Frontal cortex (tissue), 4 donors: Measurements from ENCODE around the gene JMJD4. TPM values are rescaled to one million over a fixed set of nuclear protein-coding genes. Genes with fewer than 3 reads are reported as not detected.
"Not testable (repeated sequence)": the region's sequence is repeated elsewhere in the genome, so short reads cannot be mapped to it uniquely, and the experiment has no call there.

Source experiments
- DNase-seq, 2 donors: peaks; one replicate each; pipeline ENCODE4 v3.0.0; 2012; ENCODE audit warnings: low spot score in 2 of 2
- FAIRE-seq: peaks from 2 replicates; lab custom pipeline; 2012; peaks lifted over from hg19 to GRCh38; lab: Jason Lieb, UNC
- total RNA-seq: library from RNA; depleted of rRNA; stranded (reverse); fragments of >200 nt; gene quantifications from one replicate; pipeline ENCODE4 v1.2.3, GENCODE V29; 2014
- donor health status: control.
- donor health status: control.
- donor health status: control.

JMJD4 gene
- total RNA-seq, 1 donor from 2014 or later, result 15.9 TPM

- no peak for DNase-seq
- FAIRE-seq, result no peak
These were observed 22.5 kb downstream of the JMJD4 start for GRCh38 chr1:227712648-227713047.

- FAIRE-seq, DNase-seq: not testable (repeated sequence)
These were observed 24.6 kb downstream of the JMJD4 start for GRCh38 chr1:227710474-227710873.

GRCh38 chr1:227709451-227709850 lies 25.7 kb downstream of the JMJD4 start:
- FAIRE-seq, result no peak

GRCh38 chr1:227707846-227708245 lies 27.3 kb downstream of the JMJD4 start:
- DNase-seq (no peak), FAIRE-seq (no peak)

More at GRCh38 chr1:227709451-227709850, 25.7 kb downstream of the JMJD4 start:
- no peak for DNase-seq

GRCh38 chr1:227701631-227702030 lies 33.5 kb downstream of the JMJD4 start:
- not testable (repeated sequence) for DNase-seq, FAIRE-seq

GRCh38 chr1:227697321-227697864 lies 37.7 kb downstream of the JMJD4 start:
- FAIRE-seq (no peak), DNase-seq (no peak)

- FAIRE-seq (no peak), DNase-seq (no peak)
These were observed 49.3 kb downstream of the JMJD4 start for GRCh38 chr1:227685807-227686206.

Other genes with a start within 250 kb of the JMJD4 start
- gene ZNF678, start 171.7 kb downstream of the JMJD4 start, total RNA-seq, result 48.1 TPM
- gene SNAP47, start 133 bp upstream of the JMJD4 start, total RNA-seq, result 70.5 TPM
- not detected for gene PRSS38, start 80.4 kb upstream of the JMJD4 start, total RNA-seq
- gene WNT9A, start 212.6 kb upstream of the JMJD4 start, total RNA-seq, result 1.2 TPM